Raji (cell line): ENCODE data around the gene BEND2.

Experiments
- POLR2A ChIP-seq: IDR thresholded peaks from 2 replicates; pipeline ENCODE4 v1.6.1; 2011; ENCODE audit warnings: low read depth, low read length, control low read depth; ENCODE audit not compliant: insufficient read depth

The BEND2 gene

GRCh38 chrX:18220786-18221185 is at the start of gene BEND2:
Gene BEND2, minus strand, starts transcription at chrX:18220886. Its CDS starts 136 bp downstream, at chrX:18220750.
- TF ChIP-seq POLR2A, result no peak

GRCh38 chrX:18255059-18255458 is 34.4 kb upstream of the BEND2 start:
- no peak for TF ChIP-seq POLR2A

- TF ChIP-seq POLR2A, result no peak
These were observed 32.1 kb upstream of the BEND2 start for GRCh38 chrX:18252644-18253359.

DNA sequence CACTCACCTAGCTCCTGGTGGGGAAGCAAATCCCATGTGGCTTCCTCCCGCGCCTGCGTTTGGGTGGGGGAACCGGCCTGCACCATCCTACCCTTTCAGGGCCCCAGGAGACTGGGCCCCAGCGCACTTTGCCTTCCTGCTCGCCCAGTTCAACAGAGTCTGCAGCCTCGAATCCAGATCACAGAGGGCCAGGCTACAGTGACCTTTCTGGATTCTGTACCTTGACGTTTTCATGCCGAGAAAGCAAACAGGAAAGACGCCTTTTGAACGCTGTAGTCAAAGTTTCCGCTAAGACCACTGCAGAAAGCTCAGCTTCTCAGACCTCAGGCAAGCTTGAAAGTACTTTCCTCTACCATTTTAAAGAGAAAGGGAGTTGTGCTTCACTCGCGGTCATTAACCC is 7.4 kb upstream of the BEND2 start:
- no peak for TF ChIP-seq POLR2A

DNA sequence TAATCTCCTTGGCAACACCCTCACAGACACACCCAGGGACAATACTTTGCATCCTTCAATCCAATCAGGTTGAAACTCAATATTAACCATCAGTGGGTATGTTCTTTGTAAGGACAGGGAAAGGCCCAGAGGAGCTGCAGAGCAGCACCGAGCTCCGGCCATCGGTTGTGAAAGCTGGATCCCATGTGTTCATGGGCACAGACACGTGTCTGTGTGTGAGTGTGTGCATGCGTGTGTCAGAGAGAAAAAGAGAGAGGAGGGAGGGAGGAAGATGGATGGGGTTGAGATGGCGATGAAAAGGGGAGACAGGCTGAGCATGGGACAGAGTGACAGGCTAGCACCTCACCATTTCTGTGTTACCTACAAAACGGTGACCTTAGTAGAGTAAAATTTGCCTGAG is 6.8 kb upstream of the BEND2 start:
- no peak for TF ChIP-seq POLR2A

DNA sequence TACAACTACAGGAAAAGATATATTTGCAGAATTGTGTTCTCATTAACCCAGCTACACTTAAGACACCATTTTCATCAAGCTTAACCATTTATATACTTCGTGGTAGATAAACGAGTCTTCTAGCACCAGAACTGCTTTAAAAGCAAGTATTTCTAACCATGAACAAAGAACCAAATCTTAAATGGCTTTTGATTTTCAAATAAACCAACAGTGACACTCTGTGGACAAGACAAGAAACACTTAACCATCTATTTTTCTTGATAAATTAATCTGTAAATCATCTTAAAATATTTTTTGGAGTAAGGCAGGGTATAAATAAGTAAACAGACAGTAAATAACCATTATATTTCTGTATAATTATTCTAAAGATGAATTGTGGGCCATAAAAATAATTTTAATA is 10.2 kb downstream of the BEND2 start:
- TF ChIP-seq POLR2A, result no peak

- TF ChIP-seq POLR2A, result no peak
These were observed 14.0 kb downstream of the BEND2 start for GRCh38 chrX:18206657-18207056.

- no peak for TF ChIP-seq POLR2A
These were observed 17.1 kb downstream of the BEND2 start for GRCh38 chrX:18203631-18204030.

- no peak for TF ChIP-seq POLR2A
These were observed 26.0 kb downstream of the BEND2 start for GRCh38 chrX:18194688-18195087.

DNA sequence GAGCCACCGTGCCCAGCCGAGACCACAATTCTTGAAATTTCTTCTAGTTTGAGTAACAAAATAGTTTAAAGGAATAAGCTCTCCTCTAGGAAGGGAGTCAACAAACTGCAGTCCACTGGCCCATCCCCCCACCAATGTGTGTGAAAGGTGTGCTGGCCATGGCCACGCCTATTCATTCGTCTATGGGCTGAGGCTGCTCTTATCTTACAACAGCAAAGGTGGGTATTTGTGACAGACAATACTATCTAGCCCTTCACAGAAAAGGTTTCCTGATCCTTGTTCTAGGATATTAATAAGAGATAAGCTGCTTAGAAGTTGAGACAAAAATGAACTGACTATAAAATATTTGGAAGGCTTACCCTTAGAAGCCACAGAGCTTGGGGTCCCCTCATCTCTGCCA is 41.2 kb downstream of the BEND2 start:
- no peak for TF ChIP-seq POLR2A

- TF ChIP-seq POLR2A, result no peak
These were observed 45.7 kb downstream of the BEND2 start for GRCh38 chrX:18174971-18175370.

DNA sequence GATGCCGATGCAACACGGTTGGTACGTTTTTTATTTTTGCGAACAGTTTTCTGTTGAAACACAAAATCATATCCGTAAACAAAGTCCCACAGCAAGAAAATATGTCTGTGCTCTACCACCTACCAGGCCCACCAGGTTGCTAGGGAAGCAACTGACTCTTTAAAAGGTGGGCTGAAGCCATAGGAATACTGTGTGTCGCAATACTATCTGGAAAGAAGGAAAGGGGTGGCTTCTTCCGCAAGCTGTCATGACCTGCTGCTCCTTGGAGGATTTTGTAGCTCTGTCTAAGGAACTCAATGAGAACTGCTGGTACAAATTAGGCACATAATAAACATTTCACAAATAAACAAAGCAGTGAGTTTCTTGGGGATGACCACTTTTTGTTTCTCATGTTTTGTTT is 46.5 kb downstream of the BEND2 start:
- no peak for TF ChIP-seq POLR2A

DNA sequence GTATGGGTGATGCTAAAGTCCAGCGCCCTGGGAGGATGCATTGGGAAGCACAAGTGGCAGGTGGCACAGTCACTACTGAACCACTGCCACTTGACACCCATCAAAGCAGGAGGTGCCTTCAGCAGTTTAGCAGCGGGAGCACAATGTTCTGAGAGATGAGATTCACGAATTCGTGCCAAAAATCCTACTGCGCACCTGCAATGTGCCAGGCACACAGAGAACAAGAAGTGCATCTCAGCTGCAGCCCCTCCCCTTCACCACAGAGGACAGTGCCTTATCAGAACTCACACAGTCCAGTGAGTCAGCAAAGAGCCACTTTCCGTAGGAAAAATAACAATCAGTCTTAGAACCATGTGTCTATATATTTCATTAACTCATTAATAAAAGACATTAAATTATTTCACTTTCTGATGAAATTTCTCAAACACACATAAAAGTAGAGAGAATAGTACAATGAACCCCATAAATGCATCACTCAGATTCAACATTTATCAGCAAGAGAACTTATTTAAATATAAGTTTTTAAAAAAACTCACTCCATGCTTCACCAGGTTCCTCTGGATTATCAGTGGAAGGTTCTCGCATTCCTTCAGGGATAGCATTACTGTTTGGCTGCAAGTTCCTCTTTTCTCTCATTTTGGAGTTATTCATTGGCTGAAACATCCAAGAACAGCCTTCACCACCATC is 47.0 kb downstream of the BEND2 start:
- TF ChIP-seq POLR2A, result no peak

- TF ChIP-seq POLR2A, result no peak
These were observed 47.7 kb downstream of the BEND2 start for GRCh38 chrX:18172970-18173369.

GRCh38 chrX:18170910-18171309 is 49.8 kb downstream of the BEND2 start:
- TF ChIP-seq POLR2A, result no peak

GRCh38 chrX:18166068-18166467 is 54.6 kb downstream of the BEND2 start:
- TF ChIP-seq POLR2A, result no peak

DNA sequence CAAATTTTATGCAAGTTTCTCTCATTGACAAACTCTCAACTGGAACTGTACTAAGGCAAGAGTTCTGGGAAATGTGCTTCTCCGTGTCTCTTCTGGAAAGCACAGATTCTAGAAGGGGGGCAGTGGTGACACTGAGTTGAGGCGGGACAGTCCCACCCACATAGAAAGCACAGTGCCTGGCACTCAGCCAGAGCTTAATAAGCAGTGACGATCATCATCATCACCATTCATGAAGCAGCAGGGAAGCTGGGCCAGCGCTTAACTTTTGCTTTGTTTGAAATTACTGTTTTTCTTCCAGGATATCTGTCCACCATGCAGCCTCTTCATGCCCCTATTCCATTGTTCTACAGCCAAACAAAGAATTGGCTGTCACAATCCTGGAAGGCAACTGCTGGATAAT is 60.3 kb downstream of the BEND2 start:
- no peak for TF ChIP-seq POLR2A
